GM18517 (cell line): ENCODE results near the gene SCN8A.

ENCODE experiments used
- ATAC-seq: cut with Tn5 transposase; IDR thresholded peaks from one replicate; pipeline ENCODE4 v1.9.1; 2021; ENCODE audit warnings: mild to moderate bottlenecking, moderate library complexity; ENCODE audit not compliant: unreplicated experiment

The SCN8A gene

DNA sequence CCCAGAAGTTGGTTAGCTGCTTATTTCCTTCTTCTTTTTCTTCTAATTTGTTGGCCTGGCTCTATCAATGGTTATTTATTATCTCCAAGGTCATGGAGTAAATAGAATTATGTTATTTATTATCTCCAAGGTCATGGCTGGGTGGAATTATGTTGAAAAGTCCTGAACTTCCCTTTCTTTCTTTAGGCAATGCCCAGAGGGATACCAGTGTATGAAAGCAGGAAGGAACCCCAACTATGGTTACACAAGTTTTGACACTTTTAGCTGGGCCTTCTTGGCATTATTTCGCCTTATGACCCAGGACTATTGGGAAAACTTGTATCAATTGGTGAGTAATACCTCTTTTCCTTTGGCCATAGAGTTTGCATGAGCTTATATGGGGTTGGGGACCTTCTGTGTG is 111.6 kb downstream of the SCN8A start:
- no peak for ATAC-seq

- ATAC-seq, result no peak
Observed at GRCh38 chr12:51705450-51705849, 114.4 kb downstream of the SCN8A start.

DNA sequence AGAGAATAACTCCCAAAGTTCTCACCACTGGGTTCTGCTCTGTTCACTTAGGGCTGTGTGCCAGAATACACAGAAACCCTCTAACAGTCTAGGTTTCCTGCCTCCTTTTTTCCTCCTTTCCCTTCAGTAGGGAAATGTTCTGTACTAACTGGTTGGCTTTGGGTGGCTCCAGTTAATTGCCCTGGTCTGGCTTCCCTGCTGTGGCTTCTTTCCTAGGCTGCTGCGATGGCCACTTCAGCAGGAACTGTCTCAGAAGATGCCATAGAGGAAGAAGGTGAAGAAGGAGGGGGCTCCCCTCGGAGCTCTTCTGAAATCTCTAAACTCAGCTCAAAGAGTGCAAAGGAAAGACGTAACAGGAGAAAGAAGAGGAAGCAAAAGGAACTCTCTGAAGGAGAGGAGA is 115.2 kb downstream of the SCN8A start:
- no peak for ATAC-seq

DNA sequence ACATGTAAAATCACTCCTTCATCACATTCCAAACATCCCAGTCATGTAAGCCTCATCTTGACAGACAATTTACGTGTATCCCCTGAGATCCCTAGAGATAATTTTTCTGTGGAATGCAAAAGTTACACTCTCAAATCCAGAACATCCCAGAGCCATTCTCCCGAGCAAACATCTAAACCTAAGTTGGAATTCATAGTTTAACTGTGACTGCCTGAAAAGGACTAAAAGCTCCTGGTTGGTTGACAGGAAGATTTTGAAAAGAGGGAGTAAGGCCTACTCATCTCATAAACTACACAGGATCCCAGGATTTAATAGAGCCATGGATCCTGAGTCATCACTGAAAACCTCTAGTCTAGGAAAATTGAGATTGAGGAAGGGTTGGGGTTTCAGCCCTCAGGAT is 123.6 kb downstream of the SCN8A start:
- no peak for ATAC-seq

DNA sequence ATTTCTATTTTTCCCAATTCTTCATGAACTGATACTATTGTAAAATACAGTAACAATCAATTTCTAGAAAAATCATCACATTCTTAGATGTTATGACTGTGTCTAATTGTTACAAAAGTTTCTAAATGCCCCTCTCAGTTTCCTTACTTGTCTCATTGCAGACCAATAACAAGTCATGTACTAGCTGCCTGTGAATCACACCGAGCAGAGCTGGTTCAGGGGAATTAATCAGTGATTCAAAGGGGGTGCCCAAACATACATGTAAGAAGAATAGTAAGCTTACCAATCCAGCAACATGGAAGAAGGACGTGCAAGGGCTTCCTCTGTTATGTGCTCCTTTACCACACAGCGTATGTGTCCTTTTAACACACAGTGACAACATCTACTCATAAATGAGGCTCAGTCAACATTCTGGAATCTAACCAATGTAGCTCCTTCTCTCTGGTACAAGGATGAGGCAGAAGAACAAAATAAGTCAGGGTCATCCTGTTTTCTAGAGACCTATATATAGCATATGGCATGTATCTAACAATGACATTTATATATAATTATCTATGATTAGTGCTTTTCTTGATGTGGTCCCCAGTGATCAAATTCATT is 126.4 kb downstream of the SCN8A start:
- no peak for ATAC-seq

- ATAC-seq, result no peak
Observed at GRCh38 chr12:51721282-51721940, 130.4 kb downstream of the SCN8A start.

- no peak for ATAC-seq
Observed at GRCh38 chr12:51722431-51722830, 131.4 kb downstream of the SCN8A start.

- no peak for ATAC-seq
Observed at GRCh38 chr12:51726161-51726560, 135.1 kb downstream of the SCN8A start.

- no peak for ATAC-seq
Observed at GRCh38 chr12:51726931-51727330, 135.9 kb downstream of the SCN8A start.

- no peak for ATAC-seq
Observed at GRCh38 chr12:51729331-51729730, 138.3 kb downstream of the SCN8A start.

DNA sequence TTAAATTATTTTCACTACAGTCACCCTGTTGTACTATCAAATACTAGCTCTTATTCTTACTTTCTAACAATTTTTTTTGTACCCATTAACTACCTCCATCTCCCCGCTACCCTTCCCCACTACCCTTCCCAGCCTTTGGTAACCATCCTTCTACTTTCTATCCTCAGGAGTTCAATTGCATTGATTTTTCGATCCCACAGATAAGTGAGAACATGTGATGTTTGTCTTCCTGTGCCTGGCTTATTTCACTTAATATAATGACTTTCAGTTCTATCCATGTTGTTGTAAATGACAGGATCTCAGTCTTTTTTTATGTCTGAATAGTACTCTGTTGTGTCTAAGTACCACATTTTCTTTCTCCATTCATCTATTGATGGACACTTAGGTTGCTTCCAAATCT is 139.7 kb downstream of the SCN8A start:
- no peak for ATAC-seq

GRCh38 chr12:51740536-51740935 is 149.5 kb downstream of the SCN8A start:
- no peak for ATAC-seq

DNA sequence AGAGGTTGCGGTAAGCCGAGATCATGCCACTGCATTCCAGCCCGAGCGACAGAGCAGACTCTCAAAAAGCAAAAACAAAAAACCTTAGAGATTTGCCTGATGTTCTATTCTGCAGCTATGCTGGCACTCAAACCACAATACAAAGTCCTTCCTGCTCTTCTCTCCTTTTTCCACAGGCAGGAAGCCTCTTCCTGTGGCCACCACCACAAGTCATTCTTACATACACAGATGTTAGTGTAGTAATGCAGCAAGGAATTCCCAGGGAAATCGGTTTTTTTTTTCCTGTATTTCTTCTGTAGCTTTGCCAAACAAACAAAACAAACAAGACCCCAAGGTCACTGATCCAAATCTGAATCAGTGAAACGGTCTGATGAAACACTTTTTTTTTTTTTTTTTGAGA is 153.2 kb downstream of the SCN8A start:
- no peak for ATAC-seq

GRCh38 chr12:51744957-51745356 is 153.9 kb downstream of the SCN8A start:
- ATAC-seq, result no peak

DNA sequence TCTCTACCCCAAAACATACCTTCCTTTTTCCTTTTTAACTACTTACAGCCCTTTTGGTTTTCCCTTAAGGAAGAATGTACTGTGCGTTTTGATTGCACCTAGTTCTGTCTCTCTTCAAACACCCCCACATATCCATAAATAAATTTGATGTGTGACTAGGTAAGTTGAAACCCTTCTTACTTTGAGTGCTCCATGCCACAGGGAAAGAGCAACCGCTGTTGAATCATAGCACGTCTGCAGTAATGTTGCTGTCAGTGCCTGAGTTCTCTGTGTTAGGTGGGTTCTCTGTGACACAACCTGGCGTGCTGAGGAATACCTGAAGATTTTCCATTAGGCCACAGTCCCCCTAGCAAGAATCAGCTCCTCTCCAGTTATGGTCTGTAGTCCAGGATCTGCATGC is 155.4 kb downstream of the SCN8A start:
- ATAC-seq, result no peak

- no peak for ATAC-seq
Observed at GRCh38 chr12:51748235-51748634, 157.2 kb downstream of the SCN8A start.

- ATAC-seq, result no peak
Observed at GRCh38 chr12:51749206-51749985, 158.4 kb downstream of the SCN8A start.

- no peak for ATAC-seq
Observed at GRCh38 chr12:51749986-51750317, 158.9 kb downstream of the SCN8A start.

DNA sequence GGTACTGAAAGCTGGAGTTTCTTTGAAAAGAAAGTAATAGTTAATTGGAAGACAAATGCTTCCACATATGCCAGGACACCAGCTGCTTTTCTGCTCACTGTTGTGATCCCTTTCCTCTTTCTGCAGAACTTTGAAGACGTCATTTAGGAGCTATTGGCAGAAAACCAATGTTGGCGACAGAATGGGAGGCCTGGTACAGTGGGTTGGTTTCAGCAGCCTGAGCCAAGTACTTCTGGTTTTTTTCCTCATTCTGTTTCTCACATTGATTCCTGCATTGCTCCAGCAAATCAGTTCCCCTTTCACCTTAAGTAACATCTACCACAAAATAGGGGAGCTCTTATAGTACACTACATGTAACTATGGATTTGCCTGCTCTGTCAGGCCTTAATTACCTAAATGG is 160.6 kb downstream of the SCN8A start:
- no peak for ATAC-seq

GRCh38 chr12:51752234-51752889 is 161.3 kb downstream of the SCN8A start:
- no peak for ATAC-seq

DNA sequence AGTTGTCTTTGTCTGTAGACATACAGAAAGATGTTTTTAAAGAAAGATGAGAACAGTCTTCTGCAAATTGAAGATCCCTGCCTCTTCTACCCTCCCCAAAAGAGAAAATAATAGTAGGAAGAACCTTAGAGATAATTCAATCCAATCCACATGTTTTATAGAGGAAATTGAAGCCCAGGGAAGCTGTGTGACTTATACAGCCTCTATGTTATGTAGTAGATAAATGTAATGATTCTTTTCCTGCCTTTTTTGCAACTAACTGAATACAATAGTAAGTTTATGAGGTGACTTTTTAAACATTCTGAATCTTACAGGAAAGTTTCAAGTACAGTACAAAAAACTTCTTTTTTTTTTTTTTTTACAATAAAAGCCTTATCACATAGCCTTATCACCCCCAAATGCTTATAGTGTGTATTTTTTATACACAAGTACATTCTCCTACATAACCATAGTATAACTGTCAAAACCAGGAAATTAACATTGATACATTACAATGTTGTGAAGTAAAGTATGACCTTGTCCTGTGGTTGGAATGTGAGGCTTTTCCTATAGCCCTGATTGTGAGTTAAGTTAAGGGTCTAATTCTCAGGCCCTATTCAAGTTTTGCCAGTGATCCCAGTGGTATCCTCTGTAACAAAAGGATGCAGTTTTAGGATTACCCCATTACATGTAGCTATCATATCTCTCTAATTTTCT is 163.1 kb downstream of the SCN8A start:
- ATAC-seq, result no peak
